CD4-positive, CD25-positive, alpha-beta regulatory T cell (primary cell): ENCODE data around the gene COA7. TPM values are rescaled to one million over a fixed set of nuclear protein-coding genes. Genes with fewer than 3 reads are reported as not detected.
"Not testable (repeated sequence)": the region's sequence is repeated elsewhere in the genome, so short reads cannot be mapped to it uniquely, and the experiment has no call there.

Experiments used
- ATAC-seq, 2 donors: fragments of 150-1000 bp; cut with Tn5 transposase; one replicate each; pipeline ENCODE4 v1.10.0; 2021; ENCODE audit warnings: low read depth in 2 of 2, moderate number of reproducible peaks in 2 of 2, moderate library complexity in 1 of 2
- DNase-seq, 3 donors: peaks; one replicate each; pipeline versions ENCODE4 v3.0.0 to v3.0.0-alpha.2; 2012 to 2022; ENCODE audit warnings: mixed read lengths in 1 of 3
- H3K27ac ChIP-seq: one replicate; pipeline ENCODE4 v1.7.0; 2013; ENCODE audit warnings: mild to moderate bottlenecking, low read length; ENCODE audit not compliant: insufficient read depth, poor library complexity, severe bottlenecking
- H3K27me3 ChIP-seq: one replicate; pipeline ENCODE4 v1.7.0; 2013; ENCODE audit warnings: low read length; ENCODE audit not compliant: control insufficient read depth, insufficient read depth
- H3K36me3 ChIP-seq: one replicate; pipeline ENCODE4 v1.7.0; 2013; ENCODE audit warnings: mild to moderate bottlenecking, low read length, moderate library complexity; ENCODE audit not compliant: control insufficient read depth, insufficient read depth
- H3K4me1 ChIP-seq: 2 replicates; pipeline ENCODE4 v1.7.0; 2013; ENCODE audit warnings: mild to moderate bottlenecking, low read length; ENCODE audit not compliant: insufficient read depth, control insufficient read depth, poor library complexity, severe bottlenecking
- H3K4me3 ChIP-seq: one replicate; pipeline ENCODE4 v1.7.0; 2013; ENCODE audit warnings: low read depth, mild to moderate bottlenecking, low read length, moderate library complexity
- H3K9me3 ChIP-seq, 2 experiments: 1 replicate in 1 of 2; 2 replicates in 1 of 2; pipeline ENCODE4 v1.7.0; 2013; ENCODE audit warnings: low read length in 2 of 2, mild to moderate bottlenecking in 1 of 2, moderate library complexity in 1 of 2; ENCODE audit not compliant: control insufficient read depth in 2 of 2
- H3K27ac Mint-ChIP-seq, 3 donors: one replicate each; pipeline ENCODE4 v1.8.0; 2020 to 2022; ENCODE audit warnings: mild to moderate bottlenecking in 3 of 3, mixed read lengths in 3 of 3, moderate library complexity in 2 of 3
- H3K27me3 Mint-ChIP-seq: one replicate; pipeline ENCODE4 v1.8.0; 2022; ENCODE audit warnings: mild to moderate bottlenecking, mixed read lengths
- H3K36me3 Mint-ChIP-seq: one replicate; pipeline ENCODE4 v1.8.0; 2020; ENCODE audit warnings: mixed read lengths
- H3K4me1 Mint-ChIP-seq, 4 donors: one replicate each; pipeline ENCODE4 v1.8.0; 2020 to 2022; ENCODE audit warnings: mixed read lengths in 4 of 4, mild to moderate bottlenecking in 1 of 4
- H3K4me3 Mint-ChIP-seq, 4 donors: one replicate each; pipeline ENCODE4 v1.8.0; 2020 to 2022; ENCODE audit warnings: mild to moderate bottlenecking in 4 of 4, mixed read lengths in 4 of 4, moderate library complexity in 3 of 4
- H3K9me3 Mint-ChIP-seq, 7 donors: one replicate each; pipeline ENCODE4 v1.8.0; 2020 to 2022; ENCODE audit warnings: mixed read lengths in 7 of 7, mild to moderate bottlenecking in 3 of 7, moderate library complexity in 2 of 7
- polyA plus RNA-seq, 4 donors: library from polyadenylated mRNA; unstranded; fragments of 300-500 nt; fragmentation: Illumina TruSeq; gene quantifications; one replicate each; pipeline ENCODE4 v1.2.3, GENCODE V29; 2021
- total RNA-seq: library from RNA; stranded (reverse); gene quantifications from one replicate; pipeline ENCODE4 v1.2.3, GENCODE V29; 2022

COA7 gene
- total and polyA plus RNA-seq, 5 donors from 2014 or later = 2.4 to 5.4 (median 3.9) TPM

DNA sequence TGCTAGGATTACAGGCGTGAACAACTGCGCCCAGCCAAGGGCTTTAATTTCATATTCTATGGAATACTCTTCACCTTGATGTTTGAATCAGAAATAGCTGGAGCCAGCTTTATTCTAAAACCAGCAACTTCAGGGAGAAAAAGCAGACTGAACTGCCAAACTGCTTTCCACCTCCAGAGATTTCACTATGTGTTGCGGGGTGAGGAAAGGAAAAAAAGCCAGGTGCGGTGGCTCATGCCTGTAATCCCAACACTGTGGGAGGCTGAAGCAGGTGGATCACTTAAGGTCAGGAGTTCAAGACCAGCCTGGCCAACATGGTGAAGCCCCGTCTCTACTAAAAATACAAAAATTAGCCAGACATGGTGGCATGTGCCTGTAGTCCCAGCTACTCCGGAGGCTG lies 17.1 kb upstream of the COA7 start:
- not testable (repeated sequence) for H3K9me3 Mint-ChIP-seq, H3K9me3 ChIP-seq, H3K4me1 Mint-ChIP-seq, H3K27ac ChIP-seq, H3K27ac Mint-ChIP-seq, DNase-seq, H3K4me3 ChIP-seq, H3K36me3 Mint-ChIP-seq, H3K27me3 ChIP-seq, H3K4me1 ChIP-seq, H3K4me3 Mint-ChIP-seq, H3K36me3 ChIP-seq, ATAC-seq
- peaks cover 14% of the 10 kb centered on the region for H3K27me3 Mint-ChIP-seq

DNA sequence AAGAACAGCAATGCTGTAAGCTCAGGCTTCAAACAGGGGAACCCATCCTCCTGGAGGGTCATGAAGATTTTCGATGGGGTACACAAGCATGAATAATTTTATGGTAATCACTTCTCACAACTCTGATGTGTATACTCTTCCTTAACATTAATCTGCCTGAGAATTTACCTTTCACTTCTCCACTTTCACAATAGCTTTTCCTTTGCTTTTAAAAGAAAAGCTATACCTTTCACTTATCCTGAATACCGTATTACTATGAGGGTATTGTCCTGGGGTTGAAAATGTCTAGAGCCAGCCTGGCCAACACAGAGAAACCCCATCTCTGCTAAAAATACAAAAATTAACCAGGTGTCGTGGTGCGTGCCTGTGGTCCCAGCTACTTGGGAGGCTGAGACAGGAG lies 15.4 kb upstream of the COA7 start:
- H3K4me3 ChIP-seq = no peak overlapping the region
- H3K4me3 Mint-ChIP-seq = no peak overlapping the region
- H3K9me3 Mint-ChIP-seq = no peaks in the 10 kb centered on the region
- ATAC-seq = no peak
- no peaks in the 10 kb centered on the region for H3K27me3 ChIP-seq
- no peaks in the 10 kb centered on the region for H3K4me1 ChIP-seq
- DNase-seq = no peak
- peaks cover 14% of the 10 kb centered on the region for H3K27me3 Mint-ChIP-seq
- H3K36me3 Mint-ChIP-seq = no peaks in the 10 kb centered on the region
- H3K27ac ChIP-seq = no peak overlapping the region
- H3K9me3 ChIP-seq = no peaks in the 10 kb centered on the region
- H3K27ac Mint-ChIP-seq = no peak overlapping the region
- H3K4me1 Mint-ChIP-seq = no peaks in the 10 kb centered on the region
- H3K36me3 ChIP-seq = no peaks in the 10 kb centered on the region

DNA sequence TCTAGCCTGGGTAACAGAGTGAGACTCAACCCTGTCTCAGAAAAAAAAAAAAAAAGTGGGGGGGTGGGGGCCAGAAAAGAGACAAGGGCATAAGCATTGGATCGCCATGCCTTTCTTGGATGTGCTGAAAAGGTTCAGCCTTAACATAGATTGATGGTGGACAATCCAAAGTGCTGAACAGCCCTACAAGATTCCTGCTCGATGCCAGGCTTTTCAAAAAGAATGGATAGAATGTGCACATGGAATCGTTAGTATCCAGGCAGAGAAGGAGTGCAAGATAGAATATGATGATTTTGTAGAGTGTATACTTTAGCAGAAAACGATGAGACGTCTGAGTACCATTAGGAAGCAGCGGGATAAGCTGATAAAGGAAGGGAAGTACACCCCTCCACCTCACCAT lies 10.9 kb upstream of the COA7 start:
- no peak for DNase-seq
- no peak overlapping the region for H3K27ac Mint-ChIP-seq
- H3K27me3 Mint-ChIP-seq = peaks cover 9% of the 10 kb centered on the region
- no peaks in the 10 kb centered on the region for H3K9me3 Mint-ChIP-seq
- peaks cover 3% of the 10 kb centered on the region for H3K27me3 ChIP-seq
- no peaks in the 10 kb centered on the region for H3K36me3 Mint-ChIP-seq
- no peak for ATAC-seq
- no peaks in the 10 kb centered on the region for H3K36me3 ChIP-seq
- H3K9me3 ChIP-seq = no peaks in the 10 kb centered on the region
- H3K4me1 ChIP-seq = peaks cover under 1% of the 10 kb centered on the region
- H3K4me3 Mint-ChIP-seq = no peak overlapping the region
- H3K27ac ChIP-seq = no peak overlapping the region
- H3K4me1 Mint-ChIP-seq = no peaks in the 10 kb centered on the region
- H3K4me3 ChIP-seq = no peak overlapping the region

DNA sequence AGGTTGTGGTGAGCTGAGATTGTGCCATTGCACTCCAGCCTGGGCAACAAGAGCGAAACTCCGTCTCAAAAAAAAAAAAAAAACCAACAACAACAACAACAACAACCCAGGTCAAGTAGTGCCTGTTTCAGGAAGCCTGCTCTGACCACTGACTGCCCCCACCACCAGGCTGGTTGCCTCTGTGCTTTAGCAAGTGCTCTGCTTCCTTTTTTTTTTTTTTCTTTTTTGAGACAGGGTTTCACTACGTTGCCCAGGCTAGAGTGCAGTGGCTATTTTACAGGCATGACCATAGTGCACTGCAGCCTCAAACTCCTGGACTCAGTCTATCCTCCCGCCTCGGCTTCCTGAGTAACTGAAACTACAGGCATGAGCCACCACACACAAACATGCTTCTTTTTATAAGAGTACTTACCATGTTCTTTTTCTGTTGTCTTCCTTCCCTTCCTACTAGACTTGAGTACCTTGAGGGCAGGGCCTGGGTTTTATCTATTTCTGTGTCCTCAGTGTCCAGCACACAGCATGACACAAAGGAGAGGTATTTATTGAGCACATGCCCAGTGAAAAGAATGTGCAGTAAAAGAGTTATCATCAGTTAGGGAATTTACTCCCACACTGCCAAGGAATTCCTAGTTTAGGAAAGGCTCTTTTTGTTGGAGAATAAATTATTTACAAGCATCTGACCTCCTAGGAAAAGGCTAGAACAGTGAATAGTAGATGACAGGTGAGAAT lies 9.9 kb upstream of the COA7 start:
- no peaks in the 10 kb centered on the region for H3K9me3 Mint-ChIP-seq
- H3K27me3 Mint-ChIP-seq = peaks cover 7% of the 10 kb centered on the region
- peak overlapping the region in 1 of 3 donors; percentile 38 for H3K27ac Mint-ChIP-seq

DNA sequence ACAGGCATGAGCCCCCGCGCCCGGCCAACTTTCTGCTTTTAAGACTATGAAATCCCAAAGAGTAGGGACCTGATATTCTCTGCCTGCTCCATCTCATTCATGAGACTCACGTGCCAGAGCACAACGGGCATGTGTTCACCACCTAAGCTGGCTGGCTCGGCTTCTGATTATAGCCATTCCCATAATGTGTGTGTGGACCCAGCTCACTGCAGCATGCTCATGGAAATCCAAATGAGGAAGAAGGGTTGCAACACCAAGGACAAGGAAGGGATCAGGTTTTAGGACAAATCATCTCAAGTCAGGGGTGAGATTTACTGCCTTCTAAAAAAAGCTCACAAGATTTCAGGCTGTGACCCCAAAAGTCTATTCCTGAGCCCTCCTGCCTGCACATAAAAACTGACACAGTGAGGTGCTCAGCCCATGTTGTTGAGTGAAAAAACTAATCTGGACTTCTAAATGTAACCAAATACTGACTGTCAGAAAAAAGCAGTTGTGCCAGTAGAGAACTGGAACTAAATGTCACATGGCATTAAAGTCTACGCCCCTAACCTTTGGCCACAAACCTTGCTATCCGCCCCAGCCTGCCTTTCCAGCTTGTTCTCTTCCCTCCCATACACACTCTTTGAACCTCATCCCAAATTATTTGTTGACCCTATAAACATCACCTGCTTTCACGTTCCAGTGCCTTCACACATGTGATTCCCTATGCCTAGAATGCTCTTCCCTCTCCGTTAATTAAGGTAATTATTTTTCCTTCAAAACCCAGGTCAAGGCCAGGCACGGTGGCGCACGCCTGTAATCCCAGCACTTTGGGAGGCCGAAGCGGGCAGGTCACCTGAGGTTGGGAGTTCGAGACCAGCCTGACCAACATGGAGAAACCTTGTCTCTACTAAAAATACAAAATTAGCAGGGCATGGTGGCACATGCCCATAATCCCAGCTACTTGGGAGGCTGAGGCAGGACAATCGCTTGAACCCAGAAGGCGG lies 9.1 kb upstream of the COA7 start:
- H3K4me1 ChIP-seq = peaks cover 15% of the 10 kb centered on the region
- no peak overlapping the region for H3K4me3 ChIP-seq
- no peaks in the 10 kb centered on the region for H3K36me3 Mint-ChIP-seq
- H3K27me3 ChIP-seq = peaks cover 3% of the 10 kb centered on the region
- no peaks in the 10 kb centered on the region for H3K9me3 Mint-ChIP-seq
- no peaks in the 10 kb centered on the region for H3K9me3 ChIP-seq
- H3K4me1 Mint-ChIP-seq = peaks cover 7 to 14% (median 11%) of the 10 kb centered on the region in 4 donors
- no peak overlapping the region for H3K27ac ChIP-seq
- no peak for ATAC-seq
- no peak overlapping the region for H3K4me3 Mint-ChIP-seq
- H3K36me3 ChIP-seq = no peaks in the 10 kb centered on the region
- no peak for DNase-seq
- no peak overlapping the region for H3K27ac Mint-ChIP-seq
- H3K27me3 Mint-ChIP-seq = peaks cover 13% of the 10 kb centered on the region

More for the DNA sequence above, 9.9 kb upstream of the COA7 start:
- no peak overlapping the region for H3K27ac ChIP-seq
- no peaks in the 10 kb centered on the region for H3K9me3 ChIP-seq
- no peak overlapping the region for H3K4me3 Mint-ChIP-seq
- DNase-seq (no peak), ATAC-seq (no peak)
- H3K4me1 Mint-ChIP-seq = peaks cover 3 to 7% (median 6%) of the 10 kb centered on the region in 4 donors
- H3K36me3 ChIP-seq = no peaks in the 10 kb centered on the region
- no peak overlapping the region for H3K4me3 ChIP-seq
- peaks cover 3% of the 10 kb centered on the region for H3K27me3 ChIP-seq
- H3K36me3 Mint-ChIP-seq = no peaks in the 10 kb centered on the region
- H3K4me1 ChIP-seq = peaks cover 10% of the 10 kb centered on the region

DNA sequence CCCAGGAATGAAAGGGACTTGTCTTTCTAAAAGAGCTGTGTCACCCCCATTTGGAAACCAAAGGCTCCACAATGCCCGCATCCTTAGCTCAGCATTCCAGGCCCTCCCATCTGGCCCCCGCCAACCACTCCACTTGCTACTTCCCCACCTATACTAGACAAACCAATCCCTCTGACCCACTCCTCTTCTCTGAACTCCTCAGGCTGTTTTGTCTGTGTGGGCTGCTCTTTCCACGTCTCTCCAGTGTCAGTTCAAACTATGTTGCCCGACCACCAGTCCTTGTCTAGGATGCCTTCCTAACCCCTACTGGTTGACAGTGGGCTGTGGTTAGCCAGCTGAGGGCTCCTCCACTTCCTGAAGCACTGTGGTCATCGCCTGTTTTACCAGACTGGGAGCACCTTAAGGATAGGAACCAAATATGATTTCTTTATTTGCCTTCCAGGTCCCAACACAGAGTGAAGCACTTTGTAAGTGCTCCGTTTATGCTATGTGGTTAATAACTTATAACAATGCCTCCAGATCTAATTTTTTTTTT lies 8.1 kb upstream of the COA7 start:
- H3K36me3 Mint-ChIP-seq = no peaks in the 10 kb centered on the region
- no peaks in the 10 kb centered on the region for H3K36me3 ChIP-seq
- no peak for ATAC-seq
- H3K27ac Mint-ChIP-seq = no peak overlapping the region
- peaks cover 3% of the 10 kb centered on the region for H3K27me3 ChIP-seq
- H3K4me1 Mint-ChIP-seq = peaks cover 7 to 21% (median 11%) of the 10 kb centered on the region in 4 donors
- no peak overlapping the region for H3K4me3 ChIP-seq
- no peaks in the 10 kb centered on the region for H3K9me3 ChIP-seq
- H3K9me3 Mint-ChIP-seq = no peaks in the 10 kb centered on the region
- DNase-seq = no peak
- peaks cover 15% of the 10 kb centered on the region for H3K4me1 ChIP-seq
- H3K27ac ChIP-seq = no peak overlapping the region
- H3K4me3 Mint-ChIP-seq = peak overlapping the region in 1 of 4 donors; percentile 51
- H3K27me3 Mint-ChIP-seq = peaks cover 13% of the 10 kb centered on the region

DNA sequence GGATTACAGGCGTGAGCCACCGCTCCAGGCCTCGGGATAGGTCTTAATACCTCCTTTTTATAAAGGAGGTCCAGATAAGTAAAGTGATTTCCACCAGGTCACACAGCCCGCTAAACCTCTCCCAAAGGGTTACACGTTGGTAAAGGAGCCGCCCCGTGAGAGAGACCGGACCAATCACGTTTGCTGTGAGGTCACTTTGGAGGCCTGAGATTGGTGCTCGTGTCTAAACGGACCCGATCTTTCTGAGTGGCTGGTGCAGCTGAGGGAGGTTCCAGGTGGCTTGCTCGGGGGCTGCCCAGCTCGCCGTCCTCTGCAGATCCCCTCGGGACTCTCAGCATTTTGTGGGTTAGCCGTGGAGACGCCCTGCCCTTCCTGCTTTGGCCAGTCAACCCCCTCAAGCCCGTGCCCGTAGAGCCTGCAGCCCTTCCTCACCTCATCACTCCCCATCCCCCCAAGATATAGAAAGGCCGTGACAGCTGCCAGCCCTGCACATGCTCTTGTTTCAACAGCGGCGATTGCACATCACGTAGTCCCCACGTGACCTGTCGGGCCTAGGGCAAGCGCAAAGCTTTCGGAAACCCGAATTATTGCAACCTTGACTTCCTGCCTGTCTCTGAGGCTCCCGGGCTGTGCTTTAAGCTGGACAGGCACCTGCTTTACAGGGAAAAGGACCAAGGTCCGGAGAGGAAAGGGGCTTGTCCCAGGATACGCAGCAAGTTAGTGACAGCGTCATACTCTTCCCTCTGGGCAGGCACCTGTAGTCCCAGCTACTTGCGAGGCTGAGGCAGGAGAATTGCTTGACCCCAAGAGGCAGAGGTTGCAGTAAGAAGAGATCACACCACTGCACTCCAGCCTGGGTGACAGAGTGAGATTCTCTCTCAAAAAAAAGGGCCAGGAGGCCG lies 5.0 kb upstream of the COA7 start:
- ATAC-seq = peak; percentile 90 to 91
- H3K27me3 ChIP-seq = peaks cover 1% of the 10 kb centered on the region
- Mint-ChIP-seq H3K4me3 (peak overlapping the region; percentile 88 to 91 (median 90)), H3K9me3 (no peaks in the 10 kb centered on the region), H3K36me3 (no peaks in the 10 kb centered on the region), H3K27ac (peak overlapping the region; percentile 98 to 100 (median 100)), H3K27me3 (peaks cover 8% of the 10 kb centered on the region), H3K4me1 (peaks cover 9 to 28% (median 18%) of the 10 kb centered on the region in 4 donors)
- peaks cover 21% of the 10 kb centered on the region for H3K4me1 ChIP-seq
- H3K9me3 ChIP-seq = no peaks in the 10 kb centered on the region
- H3K4me3 ChIP-seq = peak overlapping the region; percentile 64
- DNase-seq = peak; percentile 75 to 94 (median 86)
- H3K36me3 ChIP-seq = no peaks in the 10 kb centered on the region
- peak overlapping the region; percentile 87 for H3K27ac ChIP-seq
